Measurements from ENCODE around the gene LAPTM4A.

Gene LAPTM4A

GRCh38 chr2:20061476-20061875 is 10.0 kb upstream of the LAPTM4A start:
- TF ChIP-seq CTCF (IDR thresholded peaks at IDR 0.05; ENCODE audit: low read depth, low read length): no peak
- DNase-seq (ENCODE audit: low read depth in 2 of 2): peak; percentile 63 to 71
- H3K4me3 ChIP-seq (replicated peaks in 1 of 2; ENCODE audit: low read depth in 2 of 2, low read length in 2 of 2): no peak overlapping the region

DNA sequence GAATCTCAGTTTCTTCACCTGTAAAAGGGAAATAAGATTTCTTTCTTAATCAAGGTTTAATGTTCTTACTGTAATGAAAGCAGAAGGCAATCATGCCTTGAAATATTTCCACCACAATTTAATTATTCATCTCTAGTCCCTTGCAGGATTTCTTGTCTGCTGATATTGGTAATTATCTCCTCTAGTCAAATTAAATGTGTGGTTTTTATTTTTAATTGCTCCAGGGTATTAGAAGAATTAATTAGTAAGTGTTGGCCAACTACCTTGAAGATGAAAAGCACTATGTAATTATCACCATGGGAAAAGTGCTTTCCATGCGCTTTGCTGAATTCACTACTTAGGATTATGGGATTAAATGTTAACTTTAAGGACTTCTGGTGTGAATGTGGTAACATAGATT is 8.7 kb upstream of the LAPTM4A start:
- TF ChIP-seq CTCF (IDR thresholded peaks at IDR 0.05; ENCODE audit: low read depth, low read length): no peak
- DNase-seq (ENCODE audit: low read depth in 2 of 2): no peak
- no peak overlapping the region for H3K4me3 ChIP-seq (replicated peaks in 1 of 2; ENCODE audit: low read depth in 2 of 2, low read length in 2 of 2)

DNA sequence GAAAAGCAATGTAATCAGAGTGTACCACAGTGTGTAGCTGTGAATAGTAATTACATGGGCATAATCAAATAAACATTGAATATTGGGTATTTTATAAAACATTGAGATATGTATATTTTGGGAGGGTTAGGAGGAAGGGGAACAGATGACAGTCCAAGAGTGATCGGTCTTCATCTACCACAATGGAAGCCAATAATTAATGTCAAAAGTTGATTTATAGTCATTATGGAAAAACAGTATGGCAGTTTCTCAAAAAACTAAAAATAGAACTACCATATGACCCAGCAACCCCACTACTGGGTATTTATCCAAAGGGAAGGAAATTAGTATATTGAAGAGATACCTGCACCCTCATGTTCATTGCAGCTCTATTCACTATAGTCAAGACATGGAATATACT is 5.8 kb upstream of the LAPTM4A start:
- no peak for TF ChIP-seq CTCF (IDR thresholded peaks at IDR 0.05; ENCODE audit: low read depth, low read length)
- H3K4me3 ChIP-seq (replicated peaks in 1 of 2; ENCODE audit: low read depth in 2 of 2, low read length in 2 of 2): no peak overlapping the region
- no peak for DNase-seq (ENCODE audit: low read depth in 2 of 2)

GRCh38 chr2:20054931-20055330 is 3.5 kb upstream of the LAPTM4A start:
- no peak overlapping the region for H3K4me3 ChIP-seq (replicated peaks in 1 of 2; ENCODE audit: low read depth in 2 of 2, low read length in 2 of 2)
- TF ChIP-seq CTCF (IDR thresholded peaks at IDR 0.05; ENCODE audit: low read depth, low read length): no peak
- no peak for DNase-seq (ENCODE audit: low read depth in 2 of 2)

- no peak overlapping the region for H3K4me3 ChIP-seq (replicated peaks in 1 of 2; ENCODE audit: low read depth in 2 of 2, low read length in 2 of 2)
- DNase-seq (ENCODE audit: low read depth in 2 of 2): no peak
- TF ChIP-seq CTCF (IDR thresholded peaks at IDR 0.05; ENCODE audit: low read depth, low read length): no peak
Observed at GRCh38 chr2:20054119-20054518, 2.7 kb upstream of the LAPTM4A start.

DNA sequence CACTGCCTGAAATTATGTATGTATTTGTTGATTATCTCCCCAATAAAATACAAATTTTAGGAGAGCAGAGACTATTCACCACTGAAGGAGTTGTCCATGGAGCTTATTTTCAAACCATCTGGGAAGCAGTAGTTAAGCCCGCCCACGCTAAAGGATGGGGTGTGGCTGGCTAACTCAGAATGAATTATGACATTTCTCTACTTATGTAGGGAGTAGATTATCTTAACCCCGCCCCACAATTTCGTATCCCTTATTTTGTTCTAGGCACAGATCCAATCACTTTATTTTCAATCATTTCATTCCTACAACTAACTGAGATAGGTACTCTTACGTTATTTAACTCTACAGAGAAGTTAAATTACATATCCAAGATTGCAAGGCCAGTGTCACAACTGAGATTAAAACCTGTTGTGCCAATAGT is 1.4 kb upstream of the LAPTM4A start:
- TF ChIP-seq CTCF (IDR thresholded peaks at IDR 0.05; ENCODE audit: low read depth, low read length): no peak
- DNase-seq (ENCODE audit: low read depth in 2 of 2): peak; percentile 88 to 92
- H3K4me3 ChIP-seq (replicated peaks in 1 of 2; ENCODE audit: low read depth in 2 of 2, low read length in 2 of 2): peak overlapping the region; percentile 88 to 91

- TF ChIP-seq CTCF (IDR thresholded peaks at IDR 0.05; ENCODE audit: low read depth, low read length): no peak
- DNase-seq (ENCODE audit: low read depth in 2 of 2): peak; percentile 39 to 63
- peak overlapping the region; percentile 88 to 91 for H3K4me3 ChIP-seq (replicated peaks in 1 of 2; ENCODE audit: low read depth in 2 of 2, low read length in 2 of 2)
Observed at GRCh38 chr2:20052229-20052851, 912 bp upstream of the LAPTM4A start.

Measured in cardiac fibroblast (primary cell).